ENCODE measurements around the gene ITGA7. TPM values are rescaled to one million over a fixed set of nuclear protein-coding genes. Genes with fewer than 3 reads are reported as not detected.

ITGA7 gene
- polyA plus RNA-seq, 2 donors, result 15.3 to 24.6 TPM

DNA sequence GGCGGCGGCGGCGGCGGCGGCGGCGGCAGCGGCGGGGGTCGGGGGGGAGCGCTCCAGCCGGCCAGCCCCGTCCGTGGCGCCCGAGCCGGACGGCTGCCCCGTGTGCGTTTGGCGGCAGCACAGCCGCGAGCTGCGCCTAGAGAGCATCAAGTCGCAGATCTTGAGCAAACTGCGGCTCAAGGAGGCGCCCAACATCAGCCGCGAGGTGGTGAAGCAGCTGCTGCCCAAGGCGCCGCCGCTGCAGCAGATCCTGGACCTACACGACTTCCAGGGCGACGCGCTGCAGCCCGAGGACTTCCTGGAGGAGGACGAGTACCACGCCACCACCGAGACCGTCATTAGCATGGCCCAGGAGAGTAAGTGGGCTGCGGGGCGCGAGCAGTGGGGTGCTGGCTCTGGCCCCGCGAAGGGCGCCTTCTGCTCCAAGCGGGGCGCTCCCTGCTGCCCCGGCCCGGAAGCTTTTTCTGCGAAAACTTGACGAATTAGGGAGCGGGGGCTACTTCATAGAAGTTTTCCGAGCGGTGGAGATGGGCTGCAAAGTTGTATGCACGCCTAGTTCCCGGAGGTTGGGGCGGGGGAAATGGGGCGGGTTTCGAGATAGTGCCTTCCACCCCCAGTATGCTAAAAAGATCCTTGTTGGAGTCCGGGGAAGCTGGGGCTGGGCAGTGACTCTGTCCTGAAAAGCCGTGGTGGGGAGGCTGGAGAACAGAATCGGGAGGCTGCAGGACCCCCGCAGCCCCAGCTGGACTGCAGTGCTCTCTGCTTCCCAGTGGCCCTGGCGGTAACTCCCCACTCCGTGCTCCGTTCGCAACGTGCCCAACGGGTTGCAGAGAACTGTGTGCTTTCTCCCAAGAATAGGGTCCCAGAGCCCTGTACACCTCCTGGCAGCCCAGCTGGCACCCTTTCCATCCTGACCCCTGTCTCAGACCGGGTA, 36.0 kb upstream of the ITGA7 start:
- WGBS, 2 donors, result 1% methylated on average over 73 of the region's 73 CpGs
- Histone ChIP-seq H3K4me3 (ENCODE audit: low read depth in 1 of 2, low read length in 2 of 2) (peak overlapping the region; percentile 53 to 56), H3K4me1 (ENCODE audit: control insufficient read depth in 2 of 2, insufficient read depth in 2 of 2, low read length in 1 of 2) (peaks cover 2 to 10% of the 10 kb centered on the region in 2 donors), H3K9me3 (ENCODE audit: control insufficient read depth in 2 of 2, insufficient read depth in 1 of 2, low read depth in 1 of 2, low read length in 1 of 2) (no peaks in the 10 kb centered on the region), H3K27me3 (ENCODE audit: control insufficient read depth in 1 of 2, insufficient read depth in 2 of 2, low read length in 2 of 2) (no peaks in the 10 kb centered on the region), H3K27ac (ENCODE audit: low read depth in 2 of 2, low read length in 1 of 2) (peak overlapping the region; percentile 48 to 51), H3K36me3 (ENCODE audit: control insufficient read depth in 2 of 2, insufficient read depth in 2 of 2, low read length in 1 of 2) (no peaks in the 10 kb centered on the region)

DNA sequence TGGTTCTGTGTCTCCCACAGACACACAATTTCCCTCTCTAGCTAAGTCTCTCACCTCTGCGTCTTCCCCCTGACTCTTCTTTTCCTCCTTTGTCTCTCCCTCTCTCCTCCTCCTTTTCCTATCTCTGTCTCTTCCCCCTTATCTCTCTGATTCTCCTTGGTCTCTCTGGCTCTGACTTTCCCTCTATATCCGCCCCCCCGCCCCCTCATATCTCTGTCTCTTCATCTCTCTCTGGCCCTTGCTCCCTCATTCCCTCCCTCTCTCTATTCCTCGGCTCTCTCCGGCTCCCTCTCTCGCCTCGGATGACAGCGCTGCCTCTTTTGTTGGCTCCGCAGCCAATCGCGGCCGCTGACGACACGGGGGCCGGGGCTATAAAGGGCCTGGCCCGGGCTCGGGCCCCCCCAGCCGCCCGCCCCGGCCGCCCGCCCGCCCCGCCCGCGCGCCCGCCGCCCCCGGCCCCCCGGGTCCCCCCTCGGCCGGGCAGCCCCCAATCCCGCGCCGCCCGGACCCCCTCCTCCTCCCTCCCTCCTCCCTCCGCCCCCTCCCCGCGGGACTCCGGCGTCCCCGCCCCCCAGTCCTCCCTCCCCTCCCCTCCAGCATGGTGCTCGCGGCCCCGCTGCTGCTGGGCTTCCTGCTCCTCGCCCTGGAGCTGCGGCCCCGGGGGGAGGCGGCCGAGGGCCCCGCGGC, 35.2 kb upstream of the ITGA7 start, which contains the start of gene GDF11:
GDF11 (plus strand) TSS at position 404 of the 687 bp plus-strand sequence; CDS start at position 599, 195 bp downstream.
- Histone ChIP-seq H3K9me3 (ENCODE audit: control insufficient read depth in 2 of 2, insufficient read depth in 1 of 2, low read depth in 1 of 2, low read length in 1 of 2) (no peaks in the 10 kb centered on the region), H3K27ac (ENCODE audit: low read depth in 2 of 2, low read length in 1 of 2) (peak within 1 kb of the TSS; percentile 48 to 51), H3K4me1 (ENCODE audit: control insufficient read depth in 2 of 2, insufficient read depth in 2 of 2, low read length in 1 of 2) (peaks cover 2 to 10% of the 10 kb centered on the region in 2 donors), H3K27me3 (ENCODE audit: control insufficient read depth in 1 of 2, insufficient read depth in 2 of 2, low read length in 2 of 2) (no peaks in the 10 kb centered on the region), H3K36me3 (ENCODE audit: control insufficient read depth in 2 of 2, insufficient read depth in 2 of 2, low read length in 1 of 2) (no peaks in the 10 kb centered on the region), H3K4me3 (ENCODE audit: low read depth in 1 of 2, low read length in 2 of 2) (peak within 1 kb of the TSS; percentile 53 to 56)
- WGBS, 2 donors, result 0 to 1% methylated on average over 20 to 43 of the region's 53 CpGs

DNA sequence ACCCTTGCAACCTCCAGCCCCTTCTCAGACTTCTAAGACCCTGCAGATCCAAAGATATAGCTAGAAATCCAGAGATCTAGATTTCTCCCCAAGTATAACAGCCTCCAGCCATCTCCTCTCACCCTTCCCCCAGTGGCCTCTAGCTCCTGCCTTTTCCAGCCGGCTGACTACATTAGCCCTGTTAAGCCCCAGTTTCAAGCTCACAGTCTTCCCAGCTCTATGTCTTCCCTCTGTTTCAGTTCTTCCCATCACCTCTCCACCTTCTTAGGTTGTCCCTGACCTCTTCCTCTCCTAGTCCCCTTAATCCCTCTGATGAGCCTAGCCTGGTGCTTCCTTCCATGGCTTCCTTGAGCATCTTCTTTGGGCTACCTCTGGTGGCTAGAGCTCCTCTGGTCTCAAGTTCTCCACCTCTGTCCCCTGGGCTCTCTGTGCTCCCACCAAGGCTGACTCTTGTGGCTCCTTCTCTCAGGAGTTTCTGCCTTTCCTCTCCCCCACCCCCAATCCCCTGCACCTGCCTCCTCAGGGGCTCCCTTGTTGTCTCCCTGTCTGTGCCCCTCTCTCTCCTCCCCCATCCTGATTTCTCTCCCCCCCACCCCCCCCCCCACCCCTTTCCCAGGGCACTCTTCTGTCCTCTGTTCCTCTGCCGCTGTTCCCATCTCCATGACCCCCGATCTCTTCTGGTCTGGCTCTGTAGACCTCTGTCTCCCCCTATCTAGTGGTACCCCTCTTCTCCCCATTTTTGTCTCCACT, 34.4 kb upstream of the ITGA7 start:
- Histone ChIP-seq H3K4me3 (ENCODE audit: low read depth in 1 of 2, low read length in 2 of 2) (no peak overlapping the region), H3K4me1 (ENCODE audit: control insufficient read depth in 2 of 2, insufficient read depth in 2 of 2, low read length in 1 of 2) (peaks cover 2 to 10% of the 10 kb centered on the region in 2 donors), H3K36me3 (ENCODE audit: control insufficient read depth in 2 of 2, insufficient read depth in 2 of 2, low read length in 1 of 2) (no peaks in the 10 kb centered on the region), H3K27ac (ENCODE audit: low read depth in 2 of 2, low read length in 1 of 2) (no peak overlapping the region), H3K9me3 (ENCODE audit: control insufficient read depth in 2 of 2, insufficient read depth in 1 of 2, low read depth in 1 of 2, low read length in 1 of 2) (no peaks in the 10 kb centered on the region), H3K27me3 (ENCODE audit: control insufficient read depth in 1 of 2, insufficient read depth in 2 of 2, low read length in 2 of 2) (no peaks in the 10 kb centered on the region)
- WGBS, 2 donors, result 22 to 24% methylated on average over 3 of the region's 3 CpGs

DNA sequence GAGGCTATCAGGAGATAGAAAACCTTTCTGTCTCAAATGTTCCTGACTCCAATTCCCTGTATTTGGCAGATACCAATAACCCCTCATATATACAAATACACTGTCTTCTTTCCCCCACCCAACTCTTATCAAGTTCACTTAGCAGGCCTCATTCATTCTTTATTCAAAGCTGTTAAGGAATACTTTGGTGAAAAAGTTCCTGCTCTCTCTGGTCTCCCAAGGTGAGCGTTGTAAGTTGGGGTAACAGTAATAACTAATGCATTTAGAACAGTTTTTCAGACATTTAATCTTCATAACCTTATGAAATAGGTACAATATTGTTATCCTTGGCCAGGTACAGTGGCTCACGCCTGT, 31.3 kb upstream of the ITGA7 start:
- WGBS, 2 donors, result 70 to 78% methylated on average over 2 of the region's 2 CpGs
- H3K9me3 ChIP-seq (ENCODE audit: control insufficient read depth in 2 of 2, insufficient read depth in 1 of 2, low read depth in 1 of 2, low read length in 1 of 2), result no peaks in the 10 kb centered on the region
- H3K36me3 ChIP-seq (ENCODE audit: control insufficient read depth in 2 of 2, insufficient read depth in 2 of 2, low read length in 1 of 2), result no peaks in the 10 kb centered on the region
- no peak overlapping the region for H3K27ac ChIP-seq (ENCODE audit: low read depth in 2 of 2, low read length in 1 of 2)
- no peaks in the 10 kb centered on the region for H3K27me3 ChIP-seq (ENCODE audit: control insufficient read depth in 1 of 2, insufficient read depth in 2 of 2, low read length in 2 of 2)
- H3K4me3 ChIP-seq (ENCODE audit: low read depth in 1 of 2, low read length in 2 of 2), result no peak overlapping the region
- peaks cover 1 to 2% of the 10 kb centered on the region in 2 donors for H3K4me1 ChIP-seq (ENCODE audit: control insufficient read depth in 2 of 2, insufficient read depth in 2 of 2, low read length in 1 of 2)

DNA sequence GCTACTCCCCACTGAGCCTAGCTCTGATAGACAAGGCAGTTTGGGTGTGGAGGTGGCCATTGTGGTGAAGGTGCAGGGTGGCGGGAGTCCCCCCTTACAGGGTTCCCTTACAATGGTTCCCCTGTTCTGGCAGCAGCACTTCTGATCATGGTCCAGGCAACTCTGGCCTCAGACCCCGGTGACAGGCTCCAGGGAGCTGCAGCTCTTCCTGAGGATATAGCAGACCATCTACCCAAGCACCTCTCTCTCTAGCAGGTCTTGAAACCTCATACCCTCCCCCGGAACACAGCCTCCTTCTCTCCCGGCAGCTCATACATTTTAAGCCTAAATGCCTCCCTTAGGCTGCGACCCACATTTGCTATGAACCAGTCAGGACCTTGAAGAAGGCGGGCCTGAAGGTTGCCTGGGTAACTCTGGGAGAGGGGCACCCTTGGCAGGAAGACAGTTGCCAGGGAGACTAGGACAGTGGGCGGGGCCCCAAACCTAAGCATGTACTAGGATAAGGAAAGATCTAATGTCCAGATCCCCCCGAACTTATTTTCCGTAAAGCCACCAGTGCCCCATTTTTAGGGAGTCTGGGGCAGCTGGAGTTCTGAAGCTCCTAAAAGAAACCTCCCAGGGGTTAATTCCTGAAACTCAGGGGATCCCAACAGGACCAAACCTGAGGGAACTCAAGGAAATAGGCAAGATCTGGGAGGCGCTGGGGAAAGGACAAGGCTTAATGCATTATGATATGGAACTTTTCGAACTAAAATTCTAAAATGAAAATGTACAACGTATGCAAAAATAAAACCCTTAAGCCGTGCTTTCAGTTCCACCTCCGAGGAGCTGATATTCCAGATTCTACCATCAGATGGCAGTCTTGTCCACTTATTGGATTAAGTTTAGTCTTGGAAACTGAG, 30.7 kb upstream of the ITGA7 start:
- no peaks in the 10 kb centered on the region for H3K27me3 ChIP-seq (ENCODE audit: control insufficient read depth in 1 of 2, insufficient read depth in 2 of 2, low read length in 2 of 2)
- H3K27ac ChIP-seq (ENCODE audit: low read depth in 2 of 2, low read length in 1 of 2), result peak overlapping the region; percentile 46 to 71
- whole genome bisulfite sequencing, 2 donors, result 1 to 4% methylated on average over 14 of the region's 14 CpGs

DNA sequence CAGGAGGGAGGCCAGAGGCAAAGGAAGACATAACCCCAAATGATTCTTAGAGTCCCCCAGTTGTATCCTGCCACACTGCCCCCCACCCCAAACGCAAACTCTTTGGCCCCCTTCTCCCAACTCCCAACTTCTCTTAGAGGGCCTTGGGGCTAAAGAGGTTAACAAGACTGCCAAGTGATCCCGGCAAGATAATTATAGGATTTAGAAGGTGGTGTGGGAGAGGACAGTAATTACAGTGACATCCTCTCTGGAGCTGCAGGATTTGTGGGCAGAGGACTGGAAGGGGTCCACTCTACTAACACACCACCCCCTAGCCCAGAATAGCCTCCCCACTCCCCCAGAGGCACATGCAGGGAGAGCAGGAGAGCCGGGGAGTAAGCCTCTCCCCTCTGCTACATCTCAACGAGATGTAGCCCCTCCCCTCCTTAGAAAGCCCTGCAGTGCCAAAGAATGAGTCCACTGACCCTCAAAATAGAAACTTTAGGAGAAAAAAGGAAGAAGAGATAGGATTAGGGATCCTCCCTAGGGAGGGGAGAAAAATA, 29.9 kb upstream of the ITGA7 start:
- Histone ChIP-seq H3K27ac (ENCODE audit: low read depth in 2 of 2, low read length in 1 of 2) (peak overlapping the region; percentile 44 to 71), H3K4me3 (ENCODE audit: low read depth in 1 of 2, low read length in 2 of 2) (no peak overlapping the region)
- WGBS, 2 donors, result 11 to 13% methylated on average over 4 of the region's 4 CpGs

More for the DNA sequence above, 30.7 kb upstream of the ITGA7 start:
- Histone ChIP-seq H3K36me3 (ENCODE audit: control insufficient read depth in 2 of 2, insufficient read depth in 2 of 2, low read length in 1 of 2) (no peaks in the 10 kb centered on the region), H3K4me3 (ENCODE audit: low read depth in 1 of 2, low read length in 2 of 2) (peak overlapping the region; percentile 29 to 52), H3K4me1 (ENCODE audit: control insufficient read depth in 2 of 2, insufficient read depth in 2 of 2, low read length in 1 of 2) (peaks cover 0 to 2% of the 10 kb centered on the region in 2 donors), H3K9me3 (ENCODE audit: control insufficient read depth in 2 of 2, insufficient read depth in 1 of 2, low read depth in 1 of 2, low read length in 1 of 2) (no peaks in the 10 kb centered on the region)

DNA sequence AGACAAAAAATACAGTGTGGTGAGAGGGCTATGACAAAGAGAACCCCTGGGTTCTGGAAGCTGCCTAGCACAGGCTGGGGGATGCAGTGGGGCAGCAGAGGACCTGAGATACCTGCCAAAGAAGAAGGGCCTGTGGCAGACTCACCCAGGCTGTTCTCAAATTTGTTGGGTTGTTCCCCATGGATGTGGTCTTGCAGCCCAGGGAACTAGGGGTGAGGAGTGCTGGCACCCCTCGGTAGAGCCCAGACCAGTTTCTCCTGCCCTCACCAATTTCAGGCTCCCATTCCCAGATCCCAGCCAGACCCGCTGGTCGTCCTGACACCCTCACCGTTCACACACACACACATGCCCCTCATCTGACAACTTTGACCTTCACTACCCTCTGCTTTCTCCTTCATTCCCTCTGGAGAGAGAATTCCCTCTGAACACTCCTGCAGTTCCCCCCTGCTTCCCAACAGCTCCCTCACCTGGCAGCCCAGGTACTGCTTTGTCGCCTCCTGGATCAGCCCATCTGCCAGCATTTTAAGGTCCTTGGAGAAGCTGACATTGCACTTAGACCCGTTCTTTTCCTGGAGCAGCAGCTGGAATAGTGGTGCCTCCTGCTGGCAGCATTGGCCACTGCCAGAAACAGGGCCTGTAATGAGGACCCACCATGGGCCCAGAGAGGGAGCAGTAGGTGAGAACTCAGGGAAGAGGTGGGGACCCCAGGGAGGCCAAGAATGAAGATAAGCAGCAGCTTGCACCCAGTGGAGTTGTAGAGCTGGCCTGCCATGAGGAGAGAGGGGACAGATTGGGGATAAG, 29.3 kb upstream of the ITGA7 start:
- Histone ChIP-seq H3K36me3 (ENCODE audit: control insufficient read depth in 2 of 2, insufficient read depth in 2 of 2, low read length in 1 of 2) (no peaks in the 10 kb centered on the region), H3K27me3 (ENCODE audit: control insufficient read depth in 1 of 2, insufficient read depth in 2 of 2, low read length in 2 of 2) (no peaks in the 10 kb centered on the region), H3K4me1 (ENCODE audit: control insufficient read depth in 2 of 2, insufficient read depth in 2 of 2, low read length in 1 of 2) (peaks cover 0 to 2% of the 10 kb centered on the region in 2 donors), H3K9me3 (ENCODE audit: control insufficient read depth in 2 of 2, insufficient read depth in 1 of 2, low read depth in 1 of 2, low read length in 1 of 2) (no peaks in the 10 kb centered on the region), H3K4me3 (ENCODE audit: low read depth in 1 of 2, low read length in 2 of 2) (no peak overlapping the region), H3K27ac (ENCODE audit: low read depth in 2 of 2, low read length in 1 of 2) (no peak overlapping the region)
- 36 to 37% methylated on average over 6 of the region's 6 CpGs for WGBS, 2 donors

More for the DNA sequence above, 29.9 kb upstream of the ITGA7 start:
- Histone ChIP-seq H3K4me1 (ENCODE audit: control insufficient read depth in 2 of 2, insufficient read depth in 2 of 2, low read length in 1 of 2) (peaks cover 0 to 2% of the 10 kb centered on the region in 2 donors), H3K9me3 (ENCODE audit: control insufficient read depth in 2 of 2, insufficient read depth in 1 of 2, low read depth in 1 of 2, low read length in 1 of 2) (no peaks in the 10 kb centered on the region), H3K36me3 (ENCODE audit: control insufficient read depth in 2 of 2, insufficient read depth in 2 of 2, low read length in 1 of 2) (no peaks in the 10 kb centered on the region), H3K27me3 (ENCODE audit: control insufficient read depth in 1 of 2, insufficient read depth in 2 of 2, low read length in 2 of 2) (no peaks in the 10 kb centered on the region)

DNA sequence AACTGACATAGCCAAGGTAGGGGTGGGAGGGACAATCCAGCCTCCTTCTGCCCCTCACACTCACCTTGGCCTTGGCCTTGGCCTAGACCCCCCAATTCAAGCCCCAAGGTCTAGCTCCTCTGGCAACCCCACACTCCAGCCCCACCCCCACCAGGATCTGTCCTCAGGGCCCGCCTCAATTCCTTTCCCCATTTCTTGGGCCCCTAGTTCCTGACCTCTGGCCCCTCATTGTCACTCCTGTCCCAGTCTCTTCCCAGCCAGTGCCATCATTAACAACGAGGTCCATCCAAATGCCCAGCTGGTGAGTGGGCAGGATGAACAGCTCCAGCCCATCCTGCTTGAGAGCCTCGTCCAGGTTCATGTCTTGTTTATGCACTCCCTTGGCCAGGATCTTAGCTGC, 28.4 kb upstream of the ITGA7 start:
- H3K27ac ChIP-seq (ENCODE audit: low read depth in 2 of 2, low read length in 1 of 2), result no peak overlapping the region
- no peaks in the 10 kb centered on the region for H3K9me3 ChIP-seq (ENCODE audit: control insufficient read depth in 2 of 2, insufficient read depth in 1 of 2, low read depth in 1 of 2, low read length in 1 of 2)
- H3K4me1 ChIP-seq (ENCODE audit: control insufficient read depth in 2 of 2, insufficient read depth in 2 of 2, low read length in 1 of 2), result peaks cover 0 to 2% of the 10 kb centered on the region in 2 donors
- no peak overlapping the region for H3K4me3 ChIP-seq (ENCODE audit: low read depth in 1 of 2, low read length in 2 of 2)
- no peaks in the 10 kb centered on the region for H3K36me3 ChIP-seq (ENCODE audit: control insufficient read depth in 2 of 2, insufficient read depth in 2 of 2, low read length in 1 of 2)
- 57 to 63% methylated on average over 3 of the region's 3 CpGs for WGBS, 2 donors
- no peaks in the 10 kb centered on the region for H3K27me3 ChIP-seq (ENCODE audit: control insufficient read depth in 1 of 2, insufficient read depth in 2 of 2, low read length in 2 of 2)
